ENCODE measurements around the gene MRPS11.
"Not testable (repeated sequence)": the region's sequence is repeated elsewhere in the genome, so short reads cannot be mapped to it uniquely, and the experiment has no call there.

The MRPS11 gene

DNA sequence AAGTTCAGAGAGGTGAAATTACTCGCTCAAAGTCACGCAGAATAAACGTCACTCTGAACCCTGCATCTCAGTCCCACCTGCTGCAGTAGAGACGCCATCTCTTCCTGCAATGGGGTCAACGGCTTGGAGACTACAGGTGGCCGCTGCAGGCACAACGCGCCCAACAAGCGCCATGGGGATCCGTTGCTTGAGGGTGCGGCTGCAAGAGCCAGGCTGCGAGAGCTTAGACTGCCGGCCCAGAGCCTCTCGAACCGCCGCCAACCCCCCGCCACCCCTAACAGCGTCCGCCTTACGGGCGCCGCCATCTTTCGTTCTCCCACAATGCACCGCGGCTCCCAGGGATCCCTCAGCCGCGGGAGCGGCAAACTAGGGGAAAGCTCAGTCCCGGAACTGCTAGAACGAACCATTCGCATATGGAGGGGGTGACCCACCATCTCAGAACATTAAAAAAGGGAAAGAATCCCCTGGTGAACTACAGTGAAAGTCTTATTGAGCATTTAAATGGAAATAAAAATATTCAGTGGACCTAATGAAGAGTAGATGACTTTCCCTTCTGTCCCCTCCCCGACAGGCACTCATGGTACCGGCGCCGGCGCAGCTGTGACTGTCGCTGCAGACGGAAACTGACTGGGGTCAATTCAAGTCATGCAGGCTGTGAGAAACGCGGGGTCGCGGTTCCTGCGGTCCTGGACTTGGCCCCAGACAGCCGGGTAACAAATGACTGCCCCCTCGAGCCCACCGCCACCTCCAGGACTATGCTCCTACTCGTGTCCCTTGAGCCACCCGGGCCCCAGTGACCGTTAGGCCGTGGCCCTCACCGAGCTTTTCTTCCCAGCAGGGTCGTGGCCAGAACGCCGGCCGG lies at the start of gene MRPS11, which contains the start of gene MRPL46:
Gene MRPS11 (plus strand): TSS at position 636 of the 862 bp plus-strand sequence. CDS start 10 bp downstream, at position 646.
Gene MRPL46 (minus strand): TSS at position 316 of the 862 bp plus-strand sequence. CDS start 11 bp downstream, at position 305.
- ATAC-seq = peak; percentile 92

DNA sequence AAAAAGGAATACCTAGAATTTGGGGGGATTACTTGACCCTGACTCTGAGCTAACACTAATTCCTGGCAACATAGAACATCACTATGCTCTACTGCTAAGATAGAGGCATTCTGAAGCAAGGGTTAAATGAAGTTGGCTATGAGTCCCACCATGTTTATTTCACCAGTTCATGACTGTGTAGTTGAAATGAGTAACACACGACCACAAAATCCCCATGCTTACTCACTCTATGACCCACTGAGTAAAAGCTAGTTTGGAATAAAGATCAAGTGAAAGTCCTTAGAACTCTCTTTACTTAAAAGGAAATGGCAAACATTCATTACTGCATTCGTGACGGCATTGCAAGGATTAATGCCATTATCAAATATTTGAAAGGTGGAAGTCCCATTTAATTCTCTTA lies 47.7 kb upstream of the MRPS11 start:
- ATAC-seq (peak; percentile 95), DNase-seq (no peak)

More for the DNA sequence above, at the start of gene MRPS11, which contains the start of gene MRPL46:
- peak; percentile 93 for DNase-seq

DNA sequence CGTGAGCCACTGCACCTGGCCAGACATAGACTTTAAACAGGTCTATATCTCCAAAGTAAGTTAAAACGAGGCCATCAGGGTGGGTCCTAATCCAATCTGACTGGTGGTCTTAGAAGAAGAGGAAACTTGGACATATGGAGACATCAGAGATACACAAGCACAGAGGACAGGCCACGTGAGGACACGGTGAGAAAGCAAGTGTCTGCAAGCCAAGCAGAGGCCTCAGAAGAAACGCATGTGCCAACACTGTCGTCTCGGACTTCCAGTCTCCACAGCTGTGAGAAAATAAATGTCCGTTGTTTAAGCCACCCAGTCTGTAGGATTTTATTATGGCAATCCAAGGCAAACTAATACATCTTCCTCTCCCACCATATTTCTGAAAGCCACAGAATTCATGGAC lies 44.2 kb upstream of the MRPS11 start:
- ATAC-seq (no peak), DNase-seq (no peak)

DNA sequence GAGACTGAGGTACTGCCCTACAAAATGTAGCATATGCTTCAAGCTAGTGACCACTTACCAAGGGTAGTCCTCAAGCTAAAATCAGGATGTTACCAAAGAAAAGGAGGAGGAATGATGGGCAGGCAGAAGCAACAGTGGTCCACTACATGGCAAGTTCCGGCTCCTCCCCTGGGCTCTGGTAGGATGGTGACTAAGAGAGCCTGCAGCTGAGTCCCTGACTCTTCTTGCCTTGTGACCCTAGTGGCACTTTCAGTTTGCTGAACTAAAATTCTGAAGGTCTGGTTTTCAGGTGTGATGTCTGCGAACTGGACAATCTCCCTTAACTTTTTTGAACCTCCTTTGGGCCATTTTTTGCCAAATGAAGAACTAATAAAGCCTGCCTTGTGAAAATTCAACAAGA lies 41.2 kb upstream of the MRPS11 start:
- ATAC-seq (no peak), DNase-seq (no peak)

DNA sequence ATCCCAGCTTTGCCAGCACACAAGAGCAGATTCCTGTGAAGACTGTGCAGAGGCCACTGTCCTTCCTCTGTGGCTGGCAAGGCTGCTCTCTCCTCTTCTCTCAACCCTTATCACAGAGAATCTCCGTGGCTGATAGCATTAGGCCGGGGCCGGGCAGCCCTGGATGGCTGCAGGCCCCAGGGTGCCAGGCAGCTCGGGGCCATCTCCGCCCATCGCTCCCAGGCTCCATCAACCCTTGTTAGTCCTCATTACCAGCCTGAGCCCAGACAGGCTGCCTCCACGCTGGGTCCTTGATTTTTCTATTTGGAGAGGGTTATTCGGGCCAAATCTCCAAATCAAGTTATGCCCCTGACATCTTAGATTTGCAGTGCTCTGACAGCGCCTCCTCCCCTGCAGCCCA lies 39.5 kb upstream of the MRPS11 start:
- no peak for ATAC-seq
- no peak for DNase-seq

DNA sequence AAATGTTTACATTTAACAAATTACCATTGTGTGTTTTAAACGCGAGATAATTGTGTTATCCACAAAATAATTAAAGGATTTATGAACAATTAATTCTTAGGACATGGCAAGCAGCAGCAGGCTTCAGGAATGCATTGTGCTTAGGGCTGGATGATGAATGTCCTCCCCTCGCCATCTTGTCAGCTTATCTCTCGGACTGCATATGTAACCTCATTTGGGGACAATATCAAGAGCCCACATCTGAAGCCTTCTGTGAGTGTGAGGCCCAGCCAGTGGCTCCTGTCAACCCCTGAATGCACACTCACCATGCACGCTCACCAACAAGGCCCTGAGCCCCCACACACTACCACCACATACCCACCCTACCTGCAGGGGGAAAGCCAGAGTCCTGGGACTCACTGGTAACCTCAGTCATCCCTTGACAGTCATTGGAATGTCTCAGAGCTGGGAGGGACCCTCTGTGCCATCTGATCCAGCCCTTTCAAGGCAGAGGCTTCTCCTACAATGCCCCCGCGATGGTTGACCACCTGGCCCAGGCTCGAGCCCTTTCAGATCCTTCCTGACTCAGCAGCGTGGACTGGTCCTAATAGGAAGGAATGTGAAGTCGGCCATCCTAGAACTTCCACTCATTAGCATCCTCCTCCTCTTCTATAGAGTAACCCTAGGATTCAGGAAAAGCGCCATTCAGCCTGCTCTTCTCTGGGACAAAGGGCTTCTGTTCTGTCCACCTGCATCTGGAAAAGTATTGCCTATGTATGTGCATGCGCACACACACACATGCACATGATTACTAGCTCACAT lies 38.5 kb upstream of the MRPS11 start:
- no peak for ATAC-seq
- DNase-seq = no peak

DNA sequence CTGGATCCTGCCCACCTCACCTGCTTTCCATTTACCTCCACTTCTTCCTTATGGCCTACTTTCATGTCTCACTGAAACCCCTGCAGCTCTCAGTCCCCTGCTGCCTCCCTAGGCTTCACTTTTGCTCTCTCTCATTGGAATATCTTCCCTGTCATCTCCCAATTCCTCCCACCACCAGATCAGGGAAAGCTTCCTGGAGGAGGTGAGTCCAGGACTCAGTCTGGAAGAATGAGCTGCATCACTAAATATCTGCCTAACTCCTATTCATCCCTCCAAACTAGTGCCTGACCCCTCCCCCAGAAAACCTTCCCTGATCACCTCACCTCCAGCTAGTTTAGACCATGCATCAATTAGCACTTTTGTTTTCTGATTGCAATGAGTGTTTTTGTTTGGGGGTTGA lies 37.5 kb upstream of the MRPS11 start:
- no peak for DNase-seq
- ATAC-seq = no peak

DNA sequence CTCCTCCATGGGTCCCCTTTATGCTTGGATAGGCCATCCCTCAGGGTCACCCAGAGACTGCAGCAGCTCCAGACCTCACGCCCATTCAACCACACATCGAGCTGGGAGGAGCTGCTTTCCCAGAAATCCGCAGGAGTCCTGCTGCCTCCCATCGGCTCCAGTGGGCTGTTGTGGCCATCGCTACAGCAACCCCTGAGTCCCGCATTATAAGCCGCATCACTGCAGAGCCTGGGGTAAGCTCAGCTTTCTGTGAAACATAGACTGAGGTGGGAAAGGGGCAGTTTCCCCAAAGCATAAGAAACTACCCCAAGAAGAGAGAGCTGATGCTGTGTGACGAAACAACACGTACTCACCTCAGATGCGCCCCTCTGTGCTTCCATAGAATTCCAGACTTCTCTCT lies 36.1 kb upstream of the MRPS11 start:
- DNase-seq = no peak

DNA sequence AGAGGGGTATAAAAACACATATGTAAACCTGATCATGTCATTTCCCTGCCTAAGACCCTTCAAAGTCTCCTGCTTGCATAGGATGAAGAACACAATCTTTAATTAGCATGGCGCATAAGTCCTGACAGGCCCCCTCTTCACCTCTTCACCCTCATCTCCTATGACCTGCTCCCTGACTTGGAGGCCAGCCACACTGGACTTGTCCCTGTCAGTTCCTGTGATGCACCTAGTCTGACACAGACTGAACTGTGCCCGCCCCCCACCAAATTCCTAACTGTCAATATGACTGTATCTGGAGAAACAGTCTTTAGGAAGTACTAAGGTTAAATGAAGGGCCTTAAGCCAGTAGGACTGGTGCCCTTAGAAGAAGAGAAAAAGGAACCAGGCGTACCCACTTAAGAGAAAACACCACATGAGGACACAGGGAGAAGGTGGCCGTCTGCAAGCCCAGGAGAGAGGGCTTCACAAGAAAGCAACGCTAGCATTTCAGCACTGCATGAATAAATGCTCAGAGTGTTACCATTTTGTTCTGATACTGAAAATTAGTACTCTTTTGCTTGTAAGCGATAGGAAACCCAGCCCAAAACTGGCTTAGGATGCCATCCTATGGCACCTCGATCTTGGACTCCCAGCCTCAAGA lies 34.3 kb upstream of the MRPS11 start:
- ATAC-seq = no peak

More for the DNA sequence above, 36.1 kb upstream of the MRPS11 start:
- no peak for ATAC-seq

DNA sequence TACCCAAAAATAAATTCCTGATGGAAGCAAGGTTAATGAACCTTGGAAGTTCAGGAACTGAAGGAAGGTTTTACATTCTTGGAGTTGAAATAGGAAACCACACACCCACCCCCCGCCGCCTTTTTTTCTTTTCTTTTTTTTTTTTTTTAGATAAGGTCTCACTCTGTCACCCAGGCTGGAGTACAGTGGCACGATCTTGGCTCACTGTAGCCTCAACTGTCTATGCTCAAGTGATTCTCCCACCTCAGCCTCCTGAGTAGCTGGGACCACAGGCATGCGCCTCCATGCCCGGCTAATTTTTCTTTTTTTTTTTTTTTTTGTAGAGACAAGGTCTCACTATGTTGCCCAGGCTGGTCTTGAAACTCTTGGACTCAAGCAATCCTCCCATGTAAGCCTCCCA lies 33.4 kb upstream of the MRPS11 start:
- not testable (repeated sequence) for DNase-seq, ATAC-seq

More for the DNA sequence above, 34.3 kb upstream of the MRPS11 start:
- no peak for DNase-seq

DNA sequence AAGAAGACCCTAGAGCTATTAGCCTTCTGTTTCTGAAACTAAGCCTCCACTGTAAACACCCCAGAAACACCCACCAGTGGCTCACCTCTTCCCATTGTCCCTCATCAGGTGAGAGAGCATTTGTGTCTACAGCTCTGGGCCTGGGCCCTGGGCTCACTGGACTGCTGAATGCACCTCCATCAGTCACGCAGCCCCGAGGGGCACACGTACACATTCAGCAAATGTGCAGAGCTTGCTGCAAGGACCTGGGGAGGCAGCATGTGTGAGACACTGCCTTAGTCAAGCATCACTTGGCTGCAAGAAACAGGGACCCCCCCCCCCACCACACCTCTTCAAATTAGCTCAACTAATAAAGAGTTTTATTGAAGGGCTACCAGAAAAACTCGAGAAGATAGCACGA lies 29.3 kb upstream of the MRPS11 start:
- DNase-seq = no peak
- ATAC-seq = no peak

DNA sequence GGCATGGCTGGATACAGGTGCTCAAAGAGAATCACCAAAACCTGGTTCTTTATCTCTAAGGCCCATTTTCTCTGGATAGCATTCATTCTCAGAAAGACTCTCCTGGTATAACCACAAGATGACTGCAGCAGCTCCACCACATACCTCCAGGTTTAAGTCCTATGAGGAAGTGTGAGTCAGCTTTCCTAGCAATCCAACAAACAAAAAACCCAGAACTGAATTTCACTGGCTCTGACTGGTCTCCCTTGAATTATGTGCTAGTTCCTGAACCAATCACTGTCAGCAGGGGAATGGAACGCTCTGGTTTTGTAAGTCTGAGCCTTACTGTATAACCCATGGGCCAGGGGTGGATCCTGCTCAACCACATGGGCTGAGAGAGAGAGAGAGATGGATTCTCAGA lies 27.5 kb upstream of the MRPS11 start:
- ATAC-seq = peak; percentile 23

DNA sequence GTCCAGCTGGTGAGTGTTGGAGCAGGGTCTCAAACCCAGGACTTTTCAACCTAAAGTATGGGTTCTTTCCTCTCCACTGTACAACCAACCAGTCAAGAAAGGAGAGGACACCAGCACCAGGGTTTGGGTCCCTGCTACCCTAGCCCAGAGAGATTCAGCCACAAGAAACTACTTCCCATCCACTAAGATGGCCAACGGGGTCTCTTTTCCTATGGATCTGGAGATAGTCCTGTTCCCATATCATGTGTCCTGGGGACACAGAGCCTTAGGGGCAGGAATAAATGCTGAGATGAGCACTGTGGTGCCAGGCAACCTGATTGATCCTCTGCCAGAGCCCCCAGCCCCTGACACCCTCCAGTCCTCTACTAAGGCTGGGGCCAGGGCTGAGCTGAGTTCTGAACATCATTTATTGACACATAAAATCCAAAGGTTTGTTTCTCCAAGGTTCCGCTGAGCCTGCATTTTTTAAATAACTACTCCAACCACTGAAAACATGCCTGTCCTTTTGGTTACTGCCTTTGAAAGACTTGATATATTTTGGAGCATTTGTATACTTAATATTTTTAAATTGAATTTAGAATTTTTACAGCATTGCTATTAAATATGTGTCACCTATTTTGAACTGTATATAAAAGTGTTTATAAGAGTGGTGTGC lies 26.3 kb upstream of the MRPS11 start:
- DNase-seq (no peak), ATAC-seq (no peak)

More for the DNA sequence above, 27.5 kb upstream of the MRPS11 start:
- no peak for DNase-seq

DNA sequence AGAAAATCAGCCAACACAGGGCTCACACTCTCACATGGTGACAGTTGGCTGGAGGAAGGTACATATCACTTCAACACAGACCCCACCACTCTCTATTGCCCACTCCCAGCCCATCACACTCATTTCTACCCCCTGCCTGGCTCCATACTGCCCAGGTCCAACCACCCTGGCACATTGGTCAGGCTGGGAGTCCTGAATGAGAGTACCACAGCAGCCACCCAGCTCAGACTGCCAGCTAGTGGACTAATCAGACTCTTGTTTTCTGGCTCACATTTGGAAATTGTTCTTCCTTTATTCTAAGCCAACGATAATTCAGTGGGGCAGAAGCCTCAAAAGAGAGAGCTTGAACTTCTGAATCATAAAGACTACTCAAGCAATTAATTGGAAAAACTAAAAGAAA lies 20.3 kb upstream of the MRPS11 start:
- ATAC-seq (no peak), DNase-seq (no peak)

DNA sequence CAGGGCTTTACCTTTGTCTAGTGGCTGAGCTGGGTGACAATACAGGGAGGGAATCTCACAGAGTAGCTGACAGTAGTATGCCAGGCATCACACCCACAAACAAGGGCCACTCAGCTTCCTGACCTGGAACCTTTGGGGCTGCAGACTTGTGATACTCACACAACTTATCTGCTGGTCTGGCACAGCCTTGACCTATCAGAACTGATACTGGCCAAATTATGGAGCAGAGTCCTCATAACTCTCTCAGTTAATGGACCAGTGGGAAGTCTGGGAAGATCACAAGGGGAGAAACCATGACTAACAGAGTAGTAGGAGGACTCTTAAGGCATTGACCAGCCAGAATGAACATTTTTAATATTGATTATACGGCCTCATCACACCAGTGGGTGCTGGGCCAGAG lies 19.8 kb upstream of the MRPS11 start:
- ATAC-seq = no peak

DNA sequence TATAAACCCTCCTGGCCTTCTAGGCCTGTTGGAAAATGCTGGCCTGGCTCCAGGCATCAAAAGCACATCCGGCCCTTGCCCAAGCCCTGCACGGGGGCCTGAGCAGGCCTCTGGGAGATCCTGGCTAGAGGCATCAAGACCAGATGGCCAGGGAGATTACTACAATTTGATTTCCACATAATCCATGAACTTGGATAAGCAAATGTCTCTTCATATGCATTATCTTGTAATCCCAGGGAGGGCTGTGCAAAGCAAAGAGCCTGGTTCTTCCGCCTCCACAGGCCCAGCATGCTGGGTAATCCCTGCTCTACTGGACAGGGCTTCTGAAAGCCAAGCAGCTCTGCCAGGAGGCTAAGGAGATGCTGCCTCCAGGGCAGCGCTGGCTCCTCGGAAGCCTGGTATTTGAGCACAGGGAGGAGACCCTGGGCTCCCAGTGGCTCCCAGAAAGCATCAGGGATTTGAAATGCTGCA lies 18.5 kb upstream of the MRPS11 start:
- DNase-seq (no peak), ATAC-seq (no peak)

More for the DNA sequence above, 19.8 kb upstream of the MRPS11 start:
- no peak for DNase-seq

DNA sequence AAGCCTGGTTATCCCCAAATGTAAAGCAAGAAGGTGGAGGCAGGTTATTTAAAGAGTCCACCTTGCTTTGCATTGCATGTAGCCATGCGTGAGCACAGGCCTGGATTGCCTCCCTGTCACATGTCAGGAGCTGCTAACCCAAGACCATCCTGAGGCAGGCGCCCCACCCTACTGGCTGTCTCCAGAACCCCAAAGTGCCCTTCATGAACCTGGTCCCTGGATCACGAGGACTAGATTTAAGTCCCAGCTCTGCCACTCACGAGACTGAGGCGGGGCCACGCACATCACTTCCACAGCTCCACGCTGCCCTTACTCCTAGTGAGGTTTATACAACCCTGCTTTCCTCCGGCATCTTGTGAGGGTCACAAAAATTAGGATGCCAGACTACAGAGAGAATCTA lies 17.9 kb upstream of the MRPS11 start:
- ATAC-seq (no peak), DNase-seq (no peak)

DNA sequence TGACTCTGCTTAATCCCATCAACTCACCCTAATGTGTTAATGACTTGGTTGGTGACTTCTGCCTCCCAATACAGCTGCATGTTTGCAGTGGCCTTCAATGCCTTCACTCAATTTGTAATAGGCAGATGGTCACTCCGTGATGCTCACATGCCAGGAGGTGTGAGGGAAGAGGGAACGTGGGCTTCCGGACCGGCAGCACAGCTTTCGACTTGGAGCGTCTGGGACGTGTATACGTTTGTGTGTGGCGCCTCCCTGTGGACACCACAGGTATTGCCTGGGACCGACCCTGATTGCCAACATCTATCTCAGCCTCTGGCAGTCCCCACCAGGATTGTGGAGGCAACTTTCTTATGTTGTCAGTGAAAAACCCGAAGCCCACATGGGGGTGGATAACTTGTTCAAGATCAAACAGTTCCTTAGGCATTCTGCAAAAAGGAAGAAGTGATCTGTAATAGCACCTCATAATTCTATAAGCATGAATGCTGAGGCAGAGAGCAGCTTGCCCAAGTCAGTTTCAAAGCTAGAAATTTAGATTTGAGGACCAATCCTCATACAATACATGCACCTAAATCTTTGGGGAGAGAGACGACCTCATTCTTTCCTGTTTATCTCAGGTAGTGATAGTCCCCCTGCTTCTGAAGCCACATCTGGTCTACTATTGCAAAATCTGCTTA lies 17.2 kb upstream of the MRPS11 start:
- ATAC-seq (peak; percentile 63), DNase-seq (peak; percentile 85)

DNA sequence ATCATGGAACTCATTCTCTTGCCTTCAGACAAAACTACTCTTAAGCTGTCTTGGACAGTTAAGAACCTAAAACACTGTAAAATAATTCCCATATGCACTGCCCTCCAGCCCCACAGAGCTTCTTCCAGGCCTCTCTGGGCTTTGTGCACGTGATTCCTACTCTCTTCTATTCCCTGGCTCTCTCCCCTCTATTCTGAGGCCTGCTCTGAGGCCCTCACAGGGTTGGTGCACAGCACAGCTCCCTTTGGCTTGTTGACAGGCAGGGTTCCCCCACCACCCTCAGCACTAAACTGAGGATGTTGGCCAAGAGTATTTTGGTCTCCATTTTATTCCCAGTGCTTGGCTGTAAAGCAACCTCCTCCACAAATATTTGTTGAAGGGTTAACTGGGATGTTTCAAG lies 13.9 kb upstream of the MRPS11 start:
- DNase-seq (no peak), ATAC-seq (no peak)

DNA sequence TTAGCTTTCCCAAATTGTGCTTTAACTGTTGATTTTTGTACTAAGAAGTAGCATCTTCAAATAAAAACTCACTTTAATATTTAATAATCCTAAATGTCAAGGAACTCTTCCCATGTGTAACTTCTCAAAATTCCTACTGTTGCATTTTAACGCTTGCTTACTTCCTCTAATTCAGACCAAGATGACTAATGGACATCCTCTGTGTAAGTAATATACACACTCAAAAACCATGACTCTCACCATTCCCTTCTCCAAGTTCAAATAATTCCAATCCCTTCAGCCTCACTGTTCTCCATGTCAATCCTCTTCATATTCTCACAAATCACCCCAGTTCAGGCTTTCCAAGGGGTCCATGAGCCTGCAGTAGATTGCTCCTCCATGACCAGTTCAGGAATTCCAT lies 13.3 kb upstream of the MRPS11 start:
- DNase-seq (no peak), ATAC-seq (no peak)

Data from stimulated activated naive CD8-positive, alpha-beta T cell treated with anti-CD3 and anti-CD28 coated beads, Interleukin-15, Interleukin-2, amounts not matched to agents 100 U/mL and 50 U/mL, for 24 hours (primary cell).